GM23338 (cell line): ENCODE data around the gene PROCA1.

Experiments used
- CTCF ChIP-seq, 2 experiments: fragments of 200-600 bp in 1 of 2; sonication (generic) in 1 of 2; conservative IDR thresholded peaks; 2 replicates each; pipeline versions ENCODE4 v1.5.1 to v1.6.1; 2016 to 2017; ENCODE audit warnings: antibody characterized with exemption in 2 of 2, low read depth in 2 of 2, mild to moderate bottlenecking in 2 of 2, moderate library complexity in 1 of 2
- REST ChIP-seq: IDR thresholded peaks from one replicate; pipeline ENCODE4 v1.6.1; 2018; ENCODE audit warnings: antibody characterized with exemption; ENCODE audit not compliant: unreplicated experiment

- TF ChIP-seq CTCF (conservative IDR thresholded peaks at IDR 0.05; ENCODE audit: low read depth in 2 of 2) (0 out of 4 replicates have a peak, but pooled peaks of 1 of the 2 experiments have one; percentile 35), REST (no peak)
Observed at GRCh38 chr17:28720247-28720996, 8.7 kb upstream of the PROCA1 start.
